ENCODE data around the gene ASPSCR1. TPM values are rescaled to one million over a fixed set of nuclear protein-coding genes. Genes with fewer than 3 reads are reported as not detected.

Gene ASPSCR1
- total RNA-seq, 1 experiment from 2014 or later, result 37.7 TPM

DNA sequence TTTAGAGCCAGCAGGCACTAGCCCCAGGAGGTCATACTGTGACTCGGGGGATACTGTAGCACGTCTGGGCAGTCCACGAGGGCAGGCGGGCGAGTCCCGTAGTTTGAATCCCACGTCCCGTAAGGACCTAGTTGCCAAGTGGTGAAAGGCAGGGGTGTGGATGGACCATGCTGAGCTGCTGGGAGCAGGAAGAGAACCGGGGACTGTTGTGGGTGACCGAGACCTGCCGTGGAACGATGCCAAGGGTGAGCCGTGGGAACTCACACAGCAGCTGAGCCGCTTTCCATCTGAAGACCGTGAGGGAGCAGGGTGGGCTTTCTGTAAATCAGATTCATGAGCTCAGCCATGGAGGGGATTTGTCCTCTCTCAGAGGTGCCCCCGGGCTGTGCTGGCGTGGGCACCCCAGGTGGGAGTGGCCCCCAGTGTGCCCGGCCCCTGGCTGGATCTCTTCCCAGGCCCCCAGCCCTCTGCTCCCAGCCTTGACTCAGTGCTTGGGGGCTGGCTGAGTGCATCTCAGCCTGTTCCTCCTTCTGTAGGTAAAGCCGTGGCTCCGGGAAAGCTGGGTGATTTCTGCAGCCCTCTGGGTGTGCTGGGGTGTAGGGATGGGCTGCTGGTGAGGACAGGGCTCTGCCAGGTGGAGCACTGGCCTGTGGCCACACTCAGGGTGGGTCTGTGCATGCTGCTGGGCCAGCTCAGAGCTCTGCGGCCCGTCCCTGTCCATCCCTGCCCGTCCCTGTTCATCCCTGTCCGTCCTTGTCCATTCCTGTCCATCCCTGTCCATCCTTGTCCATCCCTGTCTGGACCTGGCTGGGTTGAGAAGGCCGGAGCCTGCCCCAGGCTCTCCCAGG is 13.6 kb downstream of the ASPSCR1 start:
- peak overlapping the region; percentile 30 for H3K4me3 Mint-ChIP-seq (ENCODE audit: low read depth, unreplicated experiment)
- H3K36me3 Mint-ChIP-seq (ENCODE audit: insufficient read depth, unreplicated experiment), result peaks cover 19% of the 10 kb centered on the region
- TF ChIP-seq CTCF (IDR thresholded peaks at IDR 0.05; ENCODE audit: unreplicated experiment), result no peak
- CTCF ChIA-PET, result interaction anchor here (0.7 to 1.3 kb wide), 2 partner anchors 31 kb away, joined by 3 to 5 read pairs; partner anchors contain the start of gene CENPX
- H3K9me3 Mint-ChIP-seq (ENCODE audit: low read depth, unreplicated experiment), result no peaks in the 10 kb centered on the region
- intact Hi-C loops (cut with micrococcal nuclease; ENCODE audit: unreplicated experiment), result no loop called here
- DNase-seq, result no peak
- no TSS peak for BruUV-seq (replicated peaks)
- H3K4me1 Mint-ChIP-seq (ENCODE audit: low read depth, unreplicated experiment), result peaks cover 15% of the 10 kb centered on the region
- no peaks in the 10 kb centered on the region for H3K27me3 Mint-ChIP-seq (ENCODE audit: unreplicated experiment)
- H3K27ac Mint-ChIP-seq (ENCODE audit: unreplicated experiment), result peak overlapping the region; percentile 44

DNA sequence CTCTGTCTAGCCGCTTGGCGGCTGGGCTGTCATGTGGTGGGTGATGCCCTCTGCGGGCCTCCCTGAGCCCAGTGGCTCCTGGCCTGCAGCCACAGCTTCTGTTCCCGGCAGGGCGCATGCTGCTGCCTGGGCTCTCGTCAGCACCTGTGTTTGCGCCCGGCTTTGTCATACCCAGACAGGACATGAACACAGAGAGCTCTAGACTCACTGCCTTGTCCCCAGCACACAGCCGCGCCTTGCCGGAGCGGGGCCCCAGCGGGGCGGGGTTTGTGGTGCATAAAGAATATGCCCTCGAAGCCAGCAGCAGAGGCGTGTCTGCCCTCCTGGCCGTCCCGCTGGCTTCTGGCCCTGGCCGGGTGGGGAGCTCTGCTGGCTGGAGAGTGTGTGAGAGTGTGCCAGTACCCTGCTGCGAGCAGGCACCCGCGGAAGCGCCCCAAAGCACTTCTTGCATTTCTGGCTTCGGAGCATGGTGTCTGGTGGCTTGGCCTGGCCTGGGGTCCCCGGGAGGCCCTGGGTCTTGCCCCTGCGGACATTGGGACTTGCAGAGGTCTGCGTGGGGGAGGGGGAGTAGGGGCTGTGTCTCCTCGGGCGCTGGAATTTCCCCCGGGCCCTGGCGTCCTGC is 14.4 kb downstream of the ASPSCR1 start:
- CTCF ChIA-PET, result interaction anchor here (0.5 to 1.3 kb wide), 3 partner anchors 28 to 32 kb away, joined by 3 to 5 read pairs (median 4); partner anchors contain the start of gene CENPX
- Mint-ChIP-seq H3K9me3 (ENCODE audit: low read depth, unreplicated experiment) (no peaks in the 10 kb centered on the region), H3K27ac (ENCODE audit: unreplicated experiment) (peak overlapping the region; percentile 44)

GRCh38 chr17:81992306-81993102 is 15.1 kb downstream of the ASPSCR1 start:
- no peak overlapping the region for H3K27ac Mint-ChIP-seq (ENCODE audit: unreplicated experiment)
- intact Hi-C loops (cut with micrococcal nuclease; ENCODE audit: unreplicated experiment), result no loop called here
- DNase-seq, result no peak
- no peaks in the 10 kb centered on the region for H3K27me3 Mint-ChIP-seq (ENCODE audit: unreplicated experiment)
- H3K36me3 Mint-ChIP-seq (ENCODE audit: insufficient read depth, unreplicated experiment), result peaks cover 20% of the 10 kb centered on the region
- BruUV-seq (replicated peaks), result no TSS peak
- peaks cover 15% of the 10 kb centered on the region for H3K4me1 Mint-ChIP-seq (ENCODE audit: low read depth, unreplicated experiment)
- TF ChIP-seq CTCF (IDR thresholded peaks at IDR 0.05; ENCODE audit: unreplicated experiment), result no peak
- H3K4me3 Mint-ChIP-seq (ENCODE audit: low read depth, unreplicated experiment), result peak overlapping the region; percentile 30
- CTCF ChIA-PET, result interaction anchor here (0.5 to 1.3 kb wide), 2 partner anchors 27 to 33 kb away, joined by 4 to 5 read pairs; no protein-coding TSS in a partner anchor
- no peaks in the 10 kb centered on the region for H3K9me3 Mint-ChIP-seq (ENCODE audit: low read depth, unreplicated experiment)

More for the DNA sequence above, 14.4 kb downstream of the ASPSCR1 start:
- peak; percentile 75 for DNase-seq
- no TSS peak for BruUV-seq (replicated peaks)
- peak overlapping the region; percentile 30 for H3K4me3 Mint-ChIP-seq (ENCODE audit: low read depth, unreplicated experiment)
- H3K36me3 Mint-ChIP-seq (ENCODE audit: insufficient read depth, unreplicated experiment), result peaks cover 21% of the 10 kb centered on the region
- peaks cover 15% of the 10 kb centered on the region for H3K4me1 Mint-ChIP-seq (ENCODE audit: low read depth, unreplicated experiment)
- no peak for TF ChIP-seq CTCF (IDR thresholded peaks at IDR 0.05; ENCODE audit: unreplicated experiment)
- H3K27me3 Mint-ChIP-seq (ENCODE audit: unreplicated experiment), result no peaks in the 10 kb centered on the region
- intact Hi-C loops (cut with micrococcal nuclease; ENCODE audit: unreplicated experiment), result no loop called here

Measured in Calu3 (cell line).